Measurements from ENCODE around the gene PXMP4. TPM values are rescaled to one million over a fixed set of nuclear protein-coding genes. Genes with fewer than 3 reads are reported as not detected.

Gene PXMP4
- total RNA-seq, 1 experiment from 2014 or later, result 5.7 TPM

GRCh38 chr20:33666293-33667244 lies 53.5 kb downstream of the PXMP4 start, which contains the start of gene ACTL10:
TSS of gene ACTL10 (plus strand) at chr20:33666943. CDS start at chr20:33667498, 555 bp downstream.
- no CpG with 5 or more reads among the region's 50 CpGs for WGBS (ENCODE audit: extremely low coverage, insufficient read length, low lambda C conversion rate)
- H3K56ac ChIP-seq (ENCODE audit: insufficient read length, low read depth, low read length), result no peak within 1 kb of the TSS
- H4K8ac ChIP-seq (replicated peaks; ENCODE audit: insufficient read length, low read depth, low read length), result no peak within 1 kb of the TSS
- H2BK120ac ChIP-seq (ENCODE audit: low read depth, low read length, poor library complexity, severe bottlenecking), result no peak within 1 kb of the TSS
- H3K36me3 Mint-ChIP-seq (ENCODE audit: insufficient read depth in 1 of 3, low read depth in 3 of 3), result peaks cover 19 to 44% (median 32%) of the 10 kb centered on the region in 3 experiments
- peak within 1 kb of the TSS; percentile 31 to 92 (median 87); a peak in 4 of 7 replicates for H3K27ac Mint-ChIP-seq
- H3K4me1 ChIP-seq (ENCODE audit: insufficient read depth, low read length), result no peaks in the 10 kb centered on the region; the same call in 1 of the 2 replicates
- no peaks in the 10 kb centered on the region for H4K20me1 ChIP-seq (ENCODE audit: control insufficient read depth, insufficient read depth, insufficient read length)
- no peaks in the 10 kb centered on the region for H3K27me3 ChIP-seq (ENCODE audit: insufficient read depth, low read length)
- no peak within 1 kb of the TSS for H2BK15ac ChIP-seq (ENCODE audit: low read depth, low read length)
- H3K4me1 Mint-ChIP-seq, result peaks cover 29 to 32% of the 10 kb centered on the region in 2 experiments
- TF ChIP-seq CTCF (conservative IDR thresholded peaks at IDR 0.05), result peak; percentile 36; the same call in 1 of the 3 replicates
- no peak within 1 kb of the TSS for H3K27ac ChIP-seq (ENCODE audit: insufficient read length, low read depth, low read length)
- no peaks in the 10 kb centered on the region for H3K79me1 ChIP-seq (ENCODE audit: insufficient read depth, low read depth, low read length, poor library complexity, severe bottlenecking)
- H3K4me2 ChIP-seq (ENCODE audit: insufficient read depth, insufficient read length, low read length), result peak within 1 kb of the TSS; percentile 39
- H4K91ac ChIP-seq (ENCODE audit: insufficient read length, low read depth, low read length), result no peak within 1 kb of the TSS
- peak; percentile 97 for DNase-seq
- no peak within 1 kb of the TSS for H3K23ac ChIP-seq (ENCODE audit: insufficient read length, low read depth, low read length)
- no peaks in the 10 kb centered on the region for H3K9me3 Mint-ChIP-seq
- no peak within 1 kb of the TSS for H4K5ac ChIP-seq (ENCODE audit: insufficient read length, low read depth, low read length)
- no peak within 1 kb of the TSS for H2BK5ac ChIP-seq (ENCODE audit: insufficient read length, low read length)
- H2AK5ac ChIP-seq (ENCODE audit: insufficient read length, low read length), result no peak within 1 kb of the TSS
- H3K18ac ChIP-seq (ENCODE audit: insufficient read length, low read depth, low read length), result no peak within 1 kb of the TSS
- peaks cover 18% of the 10 kb centered on the region for H3K23me2 ChIP-seq (ENCODE audit: insufficient read length, low read depth, low read length, poor library complexity, severe bottlenecking)
- no peaks in the 10 kb centered on the region for H3K79me2 ChIP-seq (ENCODE audit: insufficient read depth, low read length)
- H2AFZ ChIP-seq (ENCODE audit: low read length), result no peak within 1 kb of the TSS
- H3K14ac ChIP-seq (ENCODE audit: insufficient read depth, low read length), result no peak within 1 kb of the TSS; the same call in 1 of the 2 replicates
- H3K4ac ChIP-seq (ENCODE audit: low read depth, low read length), result no peak within 1 kb of the TSS
- H3K9ac ChIP-seq (ENCODE audit: extremely low read depth, insufficient read length, low read length), result no peak within 1 kb of the TSS
- no peaks in the 10 kb centered on the region for H3K9me3 ChIP-seq (ENCODE audit: control insufficient read depth, low read depth, low read length)
- H2BK12ac ChIP-seq (ENCODE audit: insufficient read length, low read depth, low read length), result no peak within 1 kb of the TSS
- peak within 1 kb of the TSS; percentile 63 to 72 for H3K4me3 Mint-ChIP-seq
- peaks cover 4% of the 10 kb centered on the region for H3K27me3 Mint-ChIP-seq (ENCODE audit: low read depth)
- H2BK20ac ChIP-seq (ENCODE audit: low read depth, low read length, poor library complexity, severe bottlenecking), result no peak within 1 kb of the TSS
- H3T11ph ChIP-seq (ENCODE audit: low read length), result no peak within 1 kb of the TSS
